Measurements from ENCODE around the gene KIFC1. TPM values are rescaled to one million over a fixed set of nuclear protein-coding genes. Genes with fewer than 3 reads are reported as not detected.

Gene KIFC1
- total and polyA plus RNA-seq, 2 donors from 2014 or later: 2.3 TPM; not detected in 1

- Histone ChIP-seq H3K36me3 (ENCODE audit: control insufficient read depth in 2 of 3, insufficient read depth in 3 of 3, low read length in 3 of 3) (peaks cover 0 to 3% (median 3%) of the 10 kb centered on the region in 3 donors), H3K27ac (ENCODE audit: low read depth in 2 of 2, low read length in 2 of 2) (peak overlapping the region in 1 of 2 donors; percentile 63), H3K4me3 (ENCODE audit: low read length in 3 of 3) (peak overlapping the region; percentile 87 to 95 (median 93)), H3K9ac (ENCODE audit: low read length in 3 of 3) (peak overlapping the region; percentile 79 to 98 (median 81)), H3K4me1 (ENCODE audit: control insufficient read depth in 2 of 3, insufficient read depth in 2 of 3, low read depth in 1 of 3, low read length in 3 of 3) (peaks cover 0 to 9% (median 0%) of the 10 kb centered on the region in 3 donors), H3K9me3 (ENCODE audit: control insufficient read depth in 2 of 3, insufficient read depth in 1 of 3, low read length in 3 of 3) (no peaks in the 10 kb centered on the region), H3K27me3 (ENCODE audit: control insufficient read depth, insufficient read depth, low read length) (no peaks in the 10 kb centered on the region)
- intact Hi-C loops (cut with DNase I): no loop called here
- DNase-seq (no peak), FAIRE-seq (no peak)
- TF ChIP-seq CTCF (IDR thresholded peaks at IDR 0.05; ENCODE audit: borderline replicate concordance, extremely low read depth, insufficient read depth): no peak
Observed at GRCh38 chr6:33453393-33454008, 61.9 kb downstream of the KIFC1 start.

GRCh38 chr6:33454009-33454946, 62.7 kb downstream of the KIFC1 start, which contains the start of gene ZBTB9:
Gene ZBTB9, plus strand, starts transcription at chr6:33454576. Its CDS starts 525 bp downstream, at chr6:33455101.
- no peaks in the 10 kb centered on the region for H3K27me3 ChIP-seq (ENCODE audit: control insufficient read depth, insufficient read depth, low read length)
- intact Hi-C loops (cut with DNase I): no loop called here
- peak within 1 kb of the TSS; percentile 79 to 98 (median 81) for H3K9ac ChIP-seq (ENCODE audit: low read length in 3 of 3)
- TF ChIP-seq CTCF (IDR thresholded peaks at IDR 0.05; ENCODE audit: borderline replicate concordance, extremely low read depth, insufficient read depth): no peak
- FAIRE-seq (peak; percentile 92), DNase-seq (peak; percentile 97 to 98 (median 98))
- no peaks in the 10 kb centered on the region for H3K9me3 ChIP-seq (ENCODE audit: control insufficient read depth in 2 of 3, insufficient read depth in 1 of 3, low read length in 3 of 3)
- H3K4me3 ChIP-seq (ENCODE audit: low read length in 3 of 3): peak within 1 kb of the TSS; percentile 87 to 95 (median 93)
- peaks cover 0 to 3% (median 3%) of the 10 kb centered on the region in 3 donors for H3K36me3 ChIP-seq (ENCODE audit: control insufficient read depth in 2 of 3, insufficient read depth in 3 of 3, low read length in 3 of 3)
- peak within 1 kb of the TSS; percentile 63 to 85 for H3K27ac ChIP-seq (ENCODE audit: low read depth in 2 of 2, low read length in 2 of 2)
- H3K4me1 ChIP-seq (ENCODE audit: control insufficient read depth in 2 of 3, insufficient read depth in 2 of 3, low read depth in 1 of 3, low read length in 3 of 3): peaks cover 0 to 9% (median 0%) of the 10 kb centered on the region in 3 donors

GRCh38 chr6:33455051-33455450, 63.4 kb downstream of the KIFC1 start:
- DNase-seq: peak in 2 of 5 donors; percentile 0 to 62
- Histone ChIP-seq H3K4me1 (ENCODE audit: control insufficient read depth in 2 of 3, insufficient read depth in 2 of 3, low read depth in 1 of 3, low read length in 3 of 3) (peaks cover 0 to 9% (median 0%) of the 10 kb centered on the region in 3 donors), H3K36me3 (ENCODE audit: control insufficient read depth in 2 of 3, insufficient read depth in 3 of 3, low read length in 3 of 3) (peaks cover 0 to 3% (median 3%) of the 10 kb centered on the region in 3 donors), H3K9ac (ENCODE audit: low read length in 3 of 3) (peak overlapping the region; percentile 12 to 79 (median 56)), H3K4me3 (ENCODE audit: low read length in 3 of 3) (peak overlapping the region; percentile 87 to 95 (median 93)), H3K9me3 (ENCODE audit: control insufficient read depth in 2 of 3, insufficient read depth in 1 of 3, low read length in 3 of 3) (no peaks in the 10 kb centered on the region), H3K27ac (ENCODE audit: low read depth in 2 of 2, low read length in 2 of 2) (peak overlapping the region in 1 of 2 donors; percentile 51), H3K27me3 (ENCODE audit: control insufficient read depth, insufficient read depth, low read length) (no peaks in the 10 kb centered on the region)
- no peak for TF ChIP-seq CTCF (IDR thresholded peaks at IDR 0.05; ENCODE audit: borderline replicate concordance, extremely low read depth, insufficient read depth)
- intact Hi-C loops (cut with DNase I): no loop called here
- FAIRE-seq: no peak
